ENCODE results near the gene POLE. TPM values are rescaled to one million over a fixed set of nuclear protein-coding genes. Genes with fewer than 3 reads are reported as not detected.

Gene POLE
- polyA plus RNA-seq, 1 of the 3 experiments (the other 2 are of a cell fraction): 20.1 TPM

DNA sequence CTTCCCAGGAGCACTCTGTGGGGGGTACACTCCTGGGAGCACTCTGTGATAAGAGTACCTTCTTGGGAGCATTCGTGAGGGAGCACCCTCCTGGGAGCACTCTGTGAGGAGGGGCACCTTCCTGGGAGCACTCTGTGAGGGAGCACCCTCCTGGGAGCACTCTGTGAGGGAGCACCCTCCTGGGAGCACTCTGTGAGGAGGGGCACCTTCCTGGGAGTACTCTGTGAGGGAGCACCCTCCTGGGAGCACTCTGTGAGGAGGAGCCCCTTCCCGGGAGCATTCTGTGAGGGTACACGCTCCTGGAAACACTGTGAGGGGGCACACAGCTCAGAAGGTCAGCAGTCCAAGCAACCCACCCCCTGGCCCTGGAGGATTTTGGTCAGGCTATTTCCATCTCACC, 99.4 kb downstream of the POLE start:
- no peaks in the 10 kb centered on the region for H3K36me3 ChIP-seq (replicated peaks in 1 of 2; ENCODE audit: control insufficient read depth in 1 of 2, insufficient read depth in 2 of 2, low read length in 1 of 2)
- no peaks in the 10 kb centered on the region for H3K9me2 ChIP-seq
- no peak overlapping the region for H3K4me2 ChIP-seq
- peaks cover 5% of the 10 kb centered on the region for H3F3A ChIP-seq (replicated peaks; ENCODE audit: insufficient read depth)
- H3K4me3 ChIP-seq (ENCODE audit: low read depth in 2 of 2, low read length in 1 of 2): no peak overlapping the region
- H3K9ac ChIP-seq: no peak overlapping the region
- no peaks in the 10 kb centered on the region for H3K79me2 ChIP-seq (ENCODE audit: insufficient read depth)
- H2AFZ ChIP-seq (ENCODE audit: low read depth): no peak overlapping the region
- H4K20me1 ChIP-seq (ENCODE audit: insufficient read depth): no peaks in the 10 kb centered on the region
- H3K27ac ChIP-seq (ENCODE audit: low read depth in 2 of 2, low read length in 1 of 2): no peak overlapping the region
- no peaks in the 10 kb centered on the region for H3K27me3 ChIP-seq (ENCODE audit: insufficient read depth)
- CTCF ChIA-PET: no interaction called here
- DNase-seq: no peak
- no peaks in the 10 kb centered on the region for H3K4me1 ChIP-seq (ENCODE audit: control insufficient read depth in 1 of 2, insufficient read depth in 2 of 2, low read depth in 1 of 2, low read length in 1 of 2)
- 8% methylated on average over 2 of the region's 3 CpGs for WGBS (ENCODE audit: low lambda C conversion rate)
- H3K9me3 ChIP-seq: no peaks in the 10 kb centered on the region
- POLR2A ChIA-PET: no interaction called here
- TF ChIP-seq CHD2 (IDR thresholded peaks at IDR 0.05; ENCODE audit: low read length, partially characterized antibody): no peak

DNA sequence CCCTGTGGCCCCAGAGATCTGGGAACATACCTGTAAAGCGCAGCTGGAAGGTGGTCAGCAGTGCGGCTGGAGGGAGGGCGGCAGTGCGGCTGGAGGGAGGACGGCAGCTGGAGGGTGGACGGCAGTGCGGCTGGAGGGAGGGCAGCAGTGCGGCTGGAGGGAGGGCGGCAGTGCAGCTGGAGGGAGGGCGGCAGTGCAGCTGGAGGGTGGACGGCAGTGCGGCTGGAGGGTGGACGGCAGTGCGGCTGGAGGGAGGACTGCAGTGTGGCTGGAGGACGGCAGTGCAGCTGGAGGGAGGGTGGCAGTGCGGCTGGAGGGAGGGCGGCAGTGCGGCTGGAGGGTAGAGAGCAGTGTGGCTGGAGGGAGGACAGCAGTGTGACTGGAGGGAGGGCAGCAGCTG, 100.2 kb downstream of the POLE start:
- no peak overlapping the region for H3K4me3 ChIP-seq (ENCODE audit: low read depth in 2 of 2, low read length in 1 of 2)
- no peaks in the 10 kb centered on the region for H3K27me3 ChIP-seq (ENCODE audit: insufficient read depth)
- H3K27ac ChIP-seq (ENCODE audit: low read depth in 2 of 2, low read length in 1 of 2): no peak overlapping the region
- H3K4me2 ChIP-seq: no peak overlapping the region
- H3K4me1 ChIP-seq (ENCODE audit: control insufficient read depth in 1 of 2, insufficient read depth in 2 of 2, low read depth in 1 of 2, low read length in 1 of 2): no peaks in the 10 kb centered on the region
- WGBS (ENCODE audit: low lambda C conversion rate): 72% methylated on average over 18 of the region's 18 CpGs
- H3K9me2 ChIP-seq: no peaks in the 10 kb centered on the region
- no peak for DNase-seq
- H3F3A ChIP-seq (replicated peaks; ENCODE audit: insufficient read depth): peaks cover 3% of the 10 kb centered on the region
- CTCF ChIA-PET: interaction anchor here (1.0 to 2.4 kb wide), 2 partner anchors 26 to 172 kb away, joined by 3 to 12 read pairs; no protein-coding TSS in a partner anchor
- H3K79me2 ChIP-seq (ENCODE audit: insufficient read depth): no peaks in the 10 kb centered on the region
- peaks cover 0 to 3% of the 10 kb centered on the region in 2 experiments for H3K36me3 ChIP-seq (replicated peaks in 1 of 2; ENCODE audit: control insufficient read depth in 1 of 2, insufficient read depth in 2 of 2, low read length in 1 of 2)
- H3K9ac ChIP-seq: no peak overlapping the region
- no peaks in the 10 kb centered on the region for H3K9me3 ChIP-seq
- no peak for TF ChIP-seq TAF1 (IDR thresholded peaks at IDR 0.05; ENCODE audit: borderline replicate concordance, low read depth, low read length)
- TF ChIP-seq MXI1 (IDR thresholded peaks at IDR 0.05; ENCODE audit: low read depth, low read length): no peak
- no peak for TF ChIP-seq RCOR1 (IDR thresholded peaks at IDR 0.05; ENCODE audit: low read length)
- TF ChIP-seq, protein P1, sequence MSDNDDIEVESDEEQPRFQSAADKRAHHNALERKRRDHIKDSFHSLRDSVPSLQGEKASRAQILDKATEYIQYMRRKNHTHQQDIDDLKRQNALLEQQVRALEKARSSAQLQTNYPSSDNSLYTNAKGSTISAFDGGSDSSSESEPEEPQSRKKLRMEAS (IDR thresholded peaks at IDR 0.05; ENCODE audit: low read depth): no peak
- TF ChIP-seq MEF2A (IDR thresholded peaks at IDR 0.05; ENCODE audit: borderline replicate concordance, low read depth): no peak
- TF ChIP-seq, protein P2, sequence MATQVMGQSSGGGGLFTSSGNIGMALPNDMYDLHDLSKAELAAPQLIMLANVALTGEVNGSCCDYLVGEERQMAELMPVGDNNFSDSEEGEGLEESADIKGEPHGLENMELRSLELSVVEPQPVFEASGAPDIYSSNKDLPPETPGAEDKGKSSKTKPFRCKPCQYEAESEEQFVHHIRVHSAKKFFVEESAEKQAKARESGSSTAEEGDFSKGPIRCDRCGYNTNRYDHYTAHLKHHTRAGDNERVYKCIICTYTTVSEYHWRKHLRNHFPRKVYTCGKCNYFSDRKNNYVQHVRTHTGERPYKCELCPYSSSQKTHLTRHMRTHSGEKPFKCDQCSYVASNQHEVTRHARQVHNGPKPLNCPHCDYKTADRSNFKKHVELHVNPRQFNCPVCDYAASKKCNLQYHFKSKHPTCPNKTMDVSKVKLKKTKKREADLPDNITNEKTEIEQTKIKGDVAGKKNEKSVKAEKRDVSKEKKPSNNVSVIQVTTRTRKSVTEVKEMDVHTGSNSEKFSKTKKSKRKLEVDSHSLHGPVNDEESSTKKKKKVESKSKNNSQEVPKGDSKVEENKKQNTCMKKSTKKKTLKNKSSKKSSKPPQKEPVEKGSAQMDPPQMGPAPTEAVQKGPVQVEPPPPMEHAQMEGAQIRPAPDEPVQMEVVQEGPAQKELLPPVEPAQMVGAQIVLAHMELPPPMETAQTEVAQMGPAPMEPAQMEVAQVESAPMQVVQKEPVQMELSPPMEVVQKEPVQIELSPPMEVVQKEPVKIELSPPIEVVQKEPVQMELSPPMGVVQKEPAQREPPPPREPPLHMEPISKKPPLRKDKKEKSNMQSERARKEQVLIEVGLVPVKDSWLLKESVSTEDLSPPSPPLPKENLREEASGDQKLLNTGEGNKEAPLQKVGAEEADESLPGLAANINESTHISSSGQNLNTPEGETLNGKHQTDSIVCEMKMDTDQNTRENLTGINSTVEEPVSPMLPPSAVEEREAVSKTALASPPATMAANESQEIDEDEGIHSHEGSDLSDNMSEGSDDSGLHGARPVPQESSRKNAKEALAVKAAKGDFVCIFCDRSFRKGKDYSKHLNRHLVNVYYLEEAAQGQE (IDR thresholded peaks at IDR 0.05; ENCODE audit: low read depth, low read length): no peak
- TF ChIP-seq, protein P3, sequence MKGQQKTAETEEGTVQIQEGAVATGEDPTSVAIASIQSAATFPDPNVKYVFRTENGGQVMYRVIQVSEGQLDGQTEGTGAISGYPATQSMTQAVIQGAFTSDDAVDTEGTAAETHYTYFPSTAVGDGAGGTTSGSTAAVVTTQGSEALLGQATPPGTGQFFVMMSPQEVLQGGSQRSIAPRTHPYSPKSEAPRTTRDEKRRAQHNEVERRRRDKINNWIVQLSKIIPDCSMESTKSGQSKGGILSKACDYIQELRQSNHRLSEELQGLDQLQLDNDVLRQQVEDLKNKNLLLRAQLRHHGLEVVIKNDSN (IDR thresholded peaks at IDR 0.05; ENCODE audit: borderline replicate concordance, low read depth): no peak
- TF ChIP-seq TCF12 (IDR thresholded peaks at IDR 0.05): no peak
- TF ChIP-seq EP300 (IDR thresholded peaks at IDR 0.05; ENCODE audit: borderline replicate concordance in 1 of 2, low read depth in 1 of 2, low read length in 1 of 2): no peak
- TF ChIP-seq GATA2 (CRISPR knock-in tag; IDR thresholded peaks at IDR 0.05): no peak
- TF ChIP-seq NRF1 (IDR thresholded peaks at IDR 0.05; ENCODE audit: low read depth, low read length): no peak
- no peak for TF ChIP-seq NFIC (IDR thresholded peaks at IDR 0.05; ENCODE audit: borderline replicate concordance)
- TF ChIP-seq SMC3 (IDR thresholded peaks at IDR 0.05; ENCODE audit: low read depth, low read length): no peak
- no peak for TF ChIP-seq RXRA (IDR thresholded peaks at IDR 0.05; ENCODE audit: borderline replicate concordance, low read depth)
- TF ChIP-seq ELF1 (IDR thresholded peaks at IDR 0.05): no peak
- TF ChIP-seq, protein P4, sequence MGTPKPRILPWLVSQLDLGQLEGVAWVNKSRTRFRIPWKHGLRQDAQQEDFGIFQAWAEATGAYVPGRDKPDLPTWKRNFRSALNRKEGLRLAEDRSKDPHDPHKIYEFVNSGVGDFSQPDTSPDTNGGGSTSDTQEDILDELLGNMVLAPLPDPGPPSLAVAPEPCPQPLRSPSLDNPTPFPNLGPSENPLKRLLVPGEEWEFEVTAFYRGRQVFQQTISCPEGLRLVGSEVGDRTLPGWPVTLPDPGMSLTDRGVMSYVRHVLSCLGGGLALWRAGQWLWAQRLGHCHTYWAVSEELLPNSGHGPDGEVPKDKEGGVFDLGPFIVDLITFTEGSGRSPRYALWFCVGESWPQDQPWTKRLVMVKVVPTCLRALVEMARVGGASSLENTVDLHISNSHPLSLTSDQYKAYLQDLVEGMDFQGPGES (IDR thresholded peaks at IDR 0.05; ENCODE audit: low read depth, low read length): no peak
- H2AFZ ChIP-seq (ENCODE audit: low read depth): no peak overlapping the region
- POLR2A ChIA-PET: no interaction called here
- no peaks in the 10 kb centered on the region for H4K20me1 ChIP-seq (ENCODE audit: insufficient read depth)

Data from SK-N-SH (cell line).